ENCODE measurements around the gene SCMH1.

The SCMH1 gene

DNA sequence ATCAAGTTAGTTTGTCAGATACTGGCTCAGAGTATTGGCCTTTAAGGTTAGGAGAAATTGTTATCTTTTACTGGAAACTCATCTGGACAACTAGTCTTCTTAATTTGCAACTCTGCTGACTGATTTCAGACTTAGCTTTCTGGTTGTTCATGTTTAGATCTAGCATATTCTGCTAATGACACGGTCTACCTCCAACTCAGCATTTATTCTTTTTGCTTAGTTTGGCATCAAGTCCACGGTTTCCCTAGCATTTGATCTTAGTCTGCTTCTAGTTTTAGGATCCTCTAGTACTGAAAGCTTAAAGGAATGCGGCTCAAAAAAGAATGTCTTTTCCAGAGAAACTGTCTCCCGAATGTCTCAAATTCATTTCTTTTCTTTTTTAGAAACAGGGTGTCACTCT lies 145.0 kb downstream of the SCMH1 start:
- DNase-seq (ENCODE audit: low read depth) = no peak

DNA sequence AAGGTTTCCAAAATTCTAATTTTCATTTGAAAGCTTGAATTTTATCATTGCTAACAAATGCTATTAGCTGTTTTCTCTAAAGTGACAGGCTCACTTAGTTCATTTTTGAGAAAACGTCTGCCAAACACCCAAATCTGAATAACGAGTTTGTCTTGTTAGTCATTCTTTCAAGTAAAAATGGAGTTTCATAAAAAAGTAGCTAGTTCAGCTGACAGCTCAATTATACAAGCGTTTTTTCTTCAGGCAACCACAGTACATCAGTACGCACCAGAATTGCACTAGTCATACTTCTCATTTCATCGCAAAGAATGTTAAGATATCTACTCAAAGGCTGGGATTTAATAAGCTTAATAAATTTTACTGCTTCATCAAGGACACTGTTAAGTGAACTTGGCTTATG lies 148.3 kb downstream of the SCMH1 start:
- no peak for DNase-seq (ENCODE audit: low read depth)

DNA sequence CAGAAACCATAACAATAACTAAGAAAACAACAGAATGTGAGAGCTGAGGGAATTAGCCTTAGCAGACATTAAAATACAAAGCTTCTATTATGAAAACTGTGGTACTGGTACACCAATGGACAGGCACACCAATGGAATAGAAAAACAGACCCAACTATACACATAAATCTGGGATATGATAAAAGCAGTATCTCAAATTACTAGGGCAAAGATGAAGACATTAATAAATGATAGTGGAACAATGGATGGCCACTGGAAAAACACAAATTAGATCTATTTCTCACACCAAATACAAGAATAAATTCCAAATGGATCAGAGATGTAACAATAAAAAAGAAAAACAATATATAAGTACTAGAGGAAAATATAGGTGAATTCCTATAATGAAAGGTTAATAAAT lies 155.2 kb downstream of the SCMH1 start:
- DNase-seq (ENCODE audit: low read depth) = no peak

GRCh38 chr1:41078616-41079015 lies 163.5 kb downstream of the SCMH1 start:
- DNase-seq (ENCODE audit: low read depth) = no peak

DNA sequence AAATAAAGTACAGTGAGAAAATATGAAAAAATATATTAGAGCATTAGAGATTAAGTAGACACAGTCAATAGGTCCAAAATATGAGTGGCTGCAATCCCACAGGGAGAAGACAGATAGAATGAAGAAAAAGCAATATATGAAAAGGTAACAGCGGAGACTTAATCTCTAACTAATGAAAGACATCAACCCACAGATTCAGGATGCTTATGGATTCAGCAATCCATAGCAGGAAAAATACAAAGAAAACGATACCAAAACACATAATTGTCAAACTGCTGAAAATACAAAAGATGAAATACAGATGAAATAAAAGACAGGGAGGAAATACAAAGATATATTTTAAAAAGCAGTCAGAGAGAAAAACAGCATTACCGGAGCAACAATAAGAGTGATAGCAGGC lies 163.9 kb downstream of the SCMH1 start:
- DNase-seq (ENCODE audit: low read depth) = no peak

DNA sequence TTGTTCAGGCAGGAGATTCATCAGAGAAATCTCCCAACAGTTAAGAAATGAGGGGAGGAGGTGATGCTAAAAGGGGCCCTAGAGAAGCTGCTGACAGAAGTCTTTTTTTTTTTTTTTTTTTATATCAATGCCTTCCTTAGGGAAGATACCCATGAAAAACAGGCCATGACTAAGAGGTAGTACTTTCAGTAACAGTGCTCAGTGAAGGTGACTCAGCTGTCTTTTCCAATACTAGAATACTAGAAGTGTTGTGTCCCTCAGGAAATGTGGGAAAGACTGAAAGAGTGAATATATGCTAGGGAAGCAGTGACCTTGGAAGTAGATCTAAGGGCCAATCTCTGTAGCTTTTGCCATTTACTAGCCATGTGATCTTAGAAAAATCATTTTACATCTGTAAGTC lies 168.1 kb downstream of the SCMH1 start:
- no peak for DNase-seq (ENCODE audit: low read depth)

DNA sequence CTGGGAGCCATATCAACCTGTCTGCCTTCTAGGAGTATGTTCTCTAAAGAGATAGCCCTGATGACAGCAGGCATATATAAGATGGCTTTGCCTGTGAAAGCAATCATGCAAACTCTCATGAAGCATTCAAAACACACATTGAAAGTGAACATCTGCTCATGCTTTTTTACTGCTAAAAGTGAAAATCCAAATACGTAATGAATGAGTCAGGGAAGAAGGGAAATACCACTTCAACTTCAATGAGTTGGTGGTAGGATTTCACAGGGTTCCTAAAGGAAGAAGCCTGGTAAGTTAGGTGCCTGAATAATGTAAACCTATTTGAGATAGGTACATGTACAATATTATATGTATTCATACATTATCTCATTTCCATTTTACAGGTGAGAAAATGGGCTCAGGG lies 170.1 kb downstream of the SCMH1 start:
- no peak for DNase-seq (ENCODE audit: low read depth)

GRCh38 chr1:41056907-41057306 lies 185.2 kb downstream of the SCMH1 start:
- DNase-seq (ENCODE audit: low read depth) = no peak

DNA sequence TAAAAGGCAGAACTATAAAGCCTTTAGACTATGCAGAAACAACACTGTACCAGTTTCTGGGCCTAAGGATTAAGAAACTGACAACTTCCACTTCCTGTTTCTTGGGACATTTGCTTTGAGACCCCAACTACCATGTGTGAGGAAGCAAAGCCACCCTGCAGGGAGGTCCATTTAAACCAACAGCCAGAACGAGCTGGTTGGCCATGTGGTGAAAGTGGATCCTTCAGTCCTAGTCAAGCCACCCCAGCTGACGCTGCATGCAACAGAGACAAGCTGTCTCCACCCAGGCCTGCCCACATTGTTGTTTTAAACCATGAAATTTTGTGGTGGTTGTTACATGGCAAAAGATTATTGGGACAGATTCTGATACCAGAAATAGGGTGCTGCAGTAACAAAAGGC lies 188.8 kb downstream of the SCMH1 start:
- DNase-seq (ENCODE audit: low read depth) = no peak

GRCh38 chr1:41051022-41051421 lies 191.1 kb downstream of the SCMH1 start:
- DNase-seq (ENCODE audit: low read depth) = no peak

DNA sequence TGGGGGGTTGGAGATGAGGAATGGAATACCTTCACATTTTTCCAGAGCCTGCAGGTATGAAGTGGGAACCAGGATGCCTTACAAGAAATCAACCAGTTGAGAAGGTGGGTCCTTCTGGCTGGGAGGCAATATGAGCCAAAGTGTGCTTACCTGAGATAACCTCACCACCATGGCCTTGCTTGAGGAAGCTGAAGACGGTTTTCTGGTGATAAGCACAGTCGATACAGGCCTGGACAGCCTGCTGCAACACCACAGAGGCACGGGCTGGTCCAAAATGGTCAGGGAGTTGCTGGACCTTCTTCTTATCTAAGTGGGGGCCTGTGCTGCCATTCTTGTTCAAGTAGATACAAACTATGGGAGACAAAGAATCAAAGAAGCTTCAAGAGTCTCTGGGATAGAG lies 193.6 kb downstream of the SCMH1 start:
- no peak for DNase-seq (ENCODE audit: low read depth)

- no peak for DNase-seq (ENCODE audit: low read depth)
Measured at GRCh38 chr1:41046347-41046775, 195.7 kb downstream of the SCMH1 start.

- no peak for DNase-seq (ENCODE audit: low read depth)
Measured at GRCh38 chr1:41045740-41046139, 196.4 kb downstream of the SCMH1 start.

GRCh38 chr1:41044187-41044586 lies 197.9 kb downstream of the SCMH1 start:
- DNase-seq (ENCODE audit: low read depth) = no peak

GRCh38 chr1:41041614-41042270 lies 200.4 kb downstream of the SCMH1 start:
- no peak for DNase-seq (ENCODE audit: low read depth)

GRCh38 chr1:41038110-41038509 lies 204.0 kb downstream of the SCMH1 start:
- no peak for DNase-seq (ENCODE audit: low read depth)

GRCh38 chr1:41037116-41037903 lies 204.8 kb downstream of the SCMH1 start:
- DNase-seq (ENCODE audit: low read depth) = no peak

- DNase-seq (ENCODE audit: low read depth) = no peak
Measured at GRCh38 chr1:41033272-41033671, 208.8 kb downstream of the SCMH1 start.

DNA sequence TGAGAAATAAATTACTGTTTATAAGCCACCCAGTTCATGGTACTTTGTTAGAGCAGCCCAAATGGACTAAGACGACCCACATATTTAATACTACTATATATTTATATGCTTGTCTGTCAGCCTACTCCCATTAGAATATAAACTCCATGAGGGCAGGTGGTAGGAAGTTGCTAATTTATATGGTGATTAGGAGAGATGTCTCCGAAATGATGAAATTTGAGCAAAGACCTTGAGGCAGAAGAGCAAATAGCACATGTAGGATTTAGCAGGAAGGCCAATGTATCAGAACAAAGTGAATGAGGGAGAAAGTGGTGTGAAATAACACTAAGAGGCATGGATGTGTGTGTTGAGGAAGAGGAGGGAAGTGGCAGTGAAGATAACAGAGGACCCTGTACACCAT lies 210.0 kb downstream of the SCMH1 start:
- DNase-seq (ENCODE audit: low read depth) = no peak

GRCh38 chr1:41030872-41031616 lies 211.1 kb downstream of the SCMH1 start:
- DNase-seq (ENCODE audit: low read depth) = no peak

GRCh38 chr1:41028034-41028642 lies 214.0 kb downstream of the SCMH1 start:
- DNase-seq (ENCODE audit: low read depth) = no peak

GRCh38 chr1:41025979-41026819 lies 215.9 kb downstream of the SCMH1 start:
- no peak for DNase-seq (ENCODE audit: low read depth)

All from T follicular helper cell (primary cell).